GM10266 (cell line): ENCODE results near the gene KSR1.

Experiments used
- DNase-seq: peaks from one replicate; pipeline ENCODE4 v3.0.0; 2012; ENCODE audit errors: extremely low spot score
- CTCF ChIP-seq: IDR thresholded peaks from 2 replicates; pipeline ENCODE4 v1.5.1; 2012; ENCODE audit warnings: mild to moderate bottlenecking, low read depth; ENCODE audit not compliant: control insufficient read depth, insufficient read depth; ENCODE audit errors: missing control alignments

The KSR1 gene

DNA sequence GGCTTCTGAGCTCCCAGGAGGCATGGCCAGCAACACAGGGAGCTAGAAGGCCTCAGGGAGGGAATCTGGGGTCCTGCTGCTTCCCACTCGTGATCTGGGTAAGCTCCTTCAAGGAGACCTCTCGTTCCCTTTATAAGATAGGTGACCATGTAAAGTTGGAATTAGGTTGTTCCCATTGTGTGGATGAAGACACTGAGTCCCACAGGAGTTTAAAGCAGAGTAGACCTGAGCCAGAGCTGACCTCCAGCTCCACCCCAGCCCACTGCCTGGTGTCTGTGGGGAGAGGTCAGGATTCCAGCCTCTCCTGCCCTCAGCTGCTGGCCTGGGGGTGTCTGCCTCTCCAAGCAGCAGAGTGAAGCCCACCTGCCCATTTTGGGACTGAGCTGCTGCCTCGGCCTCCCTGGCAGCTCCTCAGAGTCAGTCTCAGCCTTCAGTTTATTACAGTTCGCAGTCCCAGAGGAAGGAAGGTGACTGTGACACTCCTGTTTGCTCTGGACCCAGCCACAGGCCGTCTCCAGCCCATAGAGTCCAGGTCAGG, 141.6 kb downstream of the KSR1 start:
- no peak for TF ChIP-seq CTCF
- DNase-seq, result no peak

- DNase-seq, result no peak
- TF ChIP-seq CTCF, result no peak
Measured at GRCh38 chr17:27598337-27599050, 142.2 kb downstream of the KSR1 start.

GRCh38 chr17:27600471-27600870, 144.2 kb downstream of the KSR1 start:
- DNase-seq, result no peak
- no peak for TF ChIP-seq CTCF

- peak; percentile 80 for DNase-seq
- TF ChIP-seq CTCF, result peak; percentile 91
Measured at GRCh38 chr17:27601069-27601974, 145.1 kb downstream of the KSR1 start.

DNA sequence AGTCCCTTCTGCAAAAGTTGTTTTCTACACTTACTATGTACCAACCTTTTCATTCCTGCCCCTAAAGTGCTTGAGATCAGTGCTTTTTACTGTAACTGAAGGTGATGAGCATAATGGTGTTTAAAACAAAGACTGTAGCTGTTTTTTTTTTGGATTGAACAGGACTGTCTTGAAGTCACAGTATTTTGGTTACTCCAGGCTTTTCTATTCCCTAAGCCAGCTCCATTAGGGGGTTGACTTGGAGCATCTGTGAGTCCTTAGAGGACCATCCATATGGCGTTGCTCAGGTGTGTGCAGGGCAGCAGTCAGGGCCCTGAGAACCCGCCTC, 145.7 kb downstream of the KSR1 start:
- no peak for DNase-seq
- no peak for TF ChIP-seq CTCF

DNA sequence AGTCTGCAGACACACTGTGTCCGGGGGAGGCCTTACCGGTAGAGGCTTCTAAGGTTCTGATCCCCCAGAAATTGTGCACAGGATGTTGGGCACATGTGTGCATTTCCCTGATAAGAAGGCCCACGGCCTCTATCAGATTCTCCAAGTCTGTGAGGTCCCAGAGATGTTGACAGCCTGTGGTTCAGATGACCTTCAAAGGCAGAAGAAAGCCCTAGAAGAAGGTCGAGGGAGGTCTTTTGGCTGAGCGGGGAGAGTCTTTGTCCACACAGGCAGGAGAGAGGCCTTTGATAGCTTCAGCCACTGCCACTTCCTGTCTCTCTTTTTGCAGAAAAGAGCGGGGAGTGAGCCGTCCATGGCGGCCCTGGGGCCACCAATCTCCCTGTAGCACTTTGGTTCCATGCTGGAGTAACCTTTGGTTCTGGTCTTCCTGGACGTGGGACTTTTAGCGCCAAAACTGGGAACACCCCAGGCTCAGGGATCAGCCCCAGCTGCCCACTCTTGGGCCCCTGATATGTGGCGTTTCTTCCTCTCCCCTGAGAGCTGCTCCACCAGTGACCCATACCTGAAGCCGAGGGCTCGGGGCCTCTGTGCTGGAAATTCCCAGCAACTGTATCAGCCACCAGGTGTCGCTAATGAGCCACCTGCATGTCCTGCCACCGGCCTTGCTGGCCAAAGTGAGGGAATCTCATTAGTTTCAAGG, 146.6 kb downstream of the KSR1 start:
- peak; percentile 90 for DNase-seq
- peak; percentile 97 for TF ChIP-seq CTCF
